ENCODE measurements around the gene SLC13A5.

Gene SLC13A5

DNA sequence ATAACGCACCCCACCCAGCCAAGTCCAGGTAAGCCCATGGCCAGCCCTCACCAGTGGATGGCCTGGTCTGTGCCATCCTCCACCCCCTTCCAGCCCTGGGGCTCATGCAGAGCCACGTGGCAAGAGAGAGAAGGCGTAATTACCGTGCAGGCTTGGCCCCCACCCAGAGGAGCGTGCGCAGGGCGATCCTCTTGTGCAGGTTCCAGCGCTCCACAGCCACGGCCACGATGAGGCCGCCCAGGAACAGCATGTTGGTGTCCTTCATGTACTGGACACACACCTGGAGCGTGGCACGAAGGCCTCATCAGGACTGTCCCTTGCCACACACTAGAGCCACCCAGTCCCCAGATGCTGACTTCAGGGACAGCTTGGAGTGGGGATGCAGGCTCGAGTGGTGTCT is 6.7 kb downstream of the SLC13A5 start:
- TF ChIP-seq, protein P1, sequence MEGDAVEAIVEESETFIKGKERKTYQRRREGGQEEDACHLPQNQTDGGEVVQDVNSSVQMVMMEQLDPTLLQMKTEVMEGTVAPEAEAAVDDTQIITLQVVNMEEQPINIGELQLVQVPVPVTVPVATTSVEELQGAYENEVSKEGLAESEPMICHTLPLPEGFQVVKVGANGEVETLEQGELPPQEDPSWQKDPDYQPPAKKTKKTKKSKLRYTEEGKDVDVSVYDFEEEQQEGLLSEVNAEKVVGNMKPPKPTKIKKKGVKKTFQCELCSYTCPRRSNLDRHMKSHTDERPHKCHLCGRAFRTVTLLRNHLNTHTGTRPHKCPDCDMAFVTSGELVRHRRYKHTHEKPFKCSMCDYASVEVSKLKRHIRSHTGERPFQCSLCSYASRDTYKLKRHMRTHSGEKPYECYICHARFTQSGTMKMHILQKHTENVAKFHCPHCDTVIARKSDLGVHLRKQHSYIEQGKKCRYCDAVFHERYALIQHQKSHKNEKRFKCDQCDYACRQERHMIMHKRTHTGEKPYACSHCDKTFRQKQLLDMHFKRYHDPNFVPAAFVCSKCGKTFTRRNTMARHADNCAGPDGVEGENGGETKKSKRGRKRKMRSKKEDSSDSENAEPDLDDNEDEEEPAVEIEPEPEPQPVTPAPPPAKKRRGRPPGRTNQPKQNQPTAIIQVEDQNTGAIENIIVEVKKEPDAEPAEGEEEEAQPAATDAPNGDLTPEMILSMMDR (IDR thresholded peaks at IDR 0.05; ENCODE audit: borderline replicate concordance, control extremely low read depth, extremely low read depth, insufficient read depth, missing control alignments): no peak
- in situ Hi-C loops (cut with MboI; ENCODE audit: low sequenced_read_pairs, unreplicated experiment): no loop called here
- no peak for DNase-seq (ENCODE audit: low spot score)

DNA sequence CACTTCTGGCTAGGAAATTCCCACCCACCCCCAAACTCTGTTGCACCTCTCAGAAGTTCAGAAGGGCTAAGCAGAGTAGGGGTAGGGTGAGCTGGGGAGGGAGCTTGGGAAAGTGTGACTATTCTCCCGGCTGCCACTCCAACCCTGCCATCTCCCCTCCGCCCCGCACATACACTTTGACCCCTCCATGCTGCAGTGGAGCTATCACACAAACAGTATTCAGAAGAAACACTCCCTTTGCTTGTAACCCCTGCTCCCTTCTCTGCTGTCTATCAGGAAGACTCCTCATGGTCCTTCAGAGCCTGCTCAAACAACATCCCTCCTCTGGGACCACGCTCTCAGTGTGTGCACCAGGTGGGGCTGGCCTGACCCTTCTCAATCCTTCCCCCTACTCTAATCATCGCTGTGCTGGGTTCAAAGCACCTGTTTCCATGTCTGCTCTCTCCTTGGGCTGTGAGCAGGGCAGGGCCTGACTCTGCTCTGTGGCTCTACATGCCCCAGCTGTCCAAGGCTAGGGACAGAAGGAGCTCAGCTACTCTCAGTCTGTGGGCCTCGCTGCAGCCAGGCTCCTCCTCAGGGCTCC is 8.6 kb downstream of the SLC13A5 start:
- in situ Hi-C loops (cut with MboI; ENCODE audit: low sequenced_read_pairs, unreplicated experiment): no loop called here
- no peak for DNase-seq (ENCODE audit: low spot score)
- TF ChIP-seq, protein P1 (IDR thresholded peaks at IDR 0.05; ENCODE audit: borderline replicate concordance, control extremely low read depth, extremely low read depth, insufficient read depth, missing control alignments): no peak

DNA sequence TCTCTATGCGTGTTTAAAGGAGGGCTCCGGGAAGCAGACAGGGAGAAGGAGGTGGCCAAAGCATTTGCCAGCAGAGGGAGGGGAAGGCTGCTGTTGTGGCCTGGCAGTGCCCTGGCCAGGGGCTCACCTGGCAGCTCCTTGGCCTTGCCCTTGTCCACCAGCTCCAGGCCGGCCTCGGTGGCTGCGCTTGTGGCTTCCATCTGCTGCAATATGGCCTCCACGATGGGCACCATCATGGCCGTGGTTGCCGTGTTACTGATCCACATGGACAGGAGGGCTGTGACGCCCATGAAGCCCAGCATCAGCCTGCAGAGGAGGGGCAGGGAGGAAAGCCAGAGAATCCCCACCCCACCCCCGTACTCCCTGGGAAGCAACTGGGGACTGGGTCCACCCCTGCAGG is 9.4 kb downstream of the SLC13A5 start:
- DNase-seq (ENCODE audit: low spot score): no peak
- TF ChIP-seq, protein P1 (IDR thresholded peaks at IDR 0.05; ENCODE audit: borderline replicate concordance, control extremely low read depth, extremely low read depth, insufficient read depth, missing control alignments): no peak
- in situ Hi-C loops (cut with MboI; ENCODE audit: low sequenced_read_pairs, unreplicated experiment): no loop called here

- in situ Hi-C loops (cut with MboI; ENCODE audit: low sequenced_read_pairs, unreplicated experiment): no loop called here
These were observed 10.5 kb downstream of the SLC13A5 start for GRCh38 chr17:6702567-6703215.

GRCh38 chr17:6701719-6702118 is 11.4 kb downstream of the SLC13A5 start:
- DNase-seq (ENCODE audit: low spot score): peak; percentile 84
- in situ Hi-C loops (cut with MboI; ENCODE audit: low sequenced_read_pairs, unreplicated experiment): no loop called here

More at GRCh38 chr17:6702567-6703215, 10.5 kb downstream of the SLC13A5 start:
- DNase-seq (ENCODE audit: low spot score): no peak
- TF ChIP-seq, protein P1 (IDR thresholded peaks at IDR 0.05; ENCODE audit: borderline replicate concordance, control extremely low read depth, extremely low read depth, insufficient read depth, missing control alignments): no peak

DNA sequence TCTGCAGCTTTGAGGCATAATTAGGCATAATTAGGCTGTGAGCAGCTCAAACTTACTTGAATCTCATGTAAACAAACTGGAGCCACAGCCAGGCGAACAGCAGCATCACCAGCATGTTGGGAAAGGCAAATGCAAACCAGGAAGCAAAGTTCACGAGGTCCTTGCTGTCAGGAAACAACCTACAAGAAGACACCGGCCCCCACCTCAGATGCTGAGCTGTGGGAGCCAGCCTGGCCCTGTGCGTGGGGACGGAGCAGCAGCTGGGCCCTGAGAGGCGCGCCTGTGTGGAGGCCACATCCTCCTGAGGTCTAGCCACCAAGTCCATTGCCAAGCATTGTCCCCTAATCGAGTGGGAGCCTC is 12.2 kb downstream of the SLC13A5 start:
- in situ Hi-C loops (cut with MboI; ENCODE audit: low sequenced_read_pairs, unreplicated experiment): no loop called here
- TF ChIP-seq, protein P1 (IDR thresholded peaks at IDR 0.05; ENCODE audit: borderline replicate concordance, control extremely low read depth, extremely low read depth, insufficient read depth, missing control alignments): no peak
- no peak for DNase-seq (ENCODE audit: low spot score)

More at GRCh38 chr17:6701719-6702118, 11.4 kb downstream of the SLC13A5 start:
- TF ChIP-seq, protein P1 (IDR thresholded peaks at IDR 0.05; ENCODE audit: borderline replicate concordance, control extremely low read depth, extremely low read depth, insufficient read depth, missing control alignments): peak; percentile 38

Data from GM13976 (cell line).